Measurements from ENCODE around the gene OR7C1. TPM values are rescaled to one million over a fixed set of nuclear protein-coding genes. Genes with fewer than 3 reads are reported as not detected.
"Not testable (repeated sequence)": the region's sequence is repeated elsewhere in the genome, so short reads cannot be mapped to it uniquely, and the experiment has no call there.

The OR7C1 gene
- polyA plus RNA-seq, 5 donors, result 0.05 to 0.22 (median 0.12) TPM

- DNase-seq, result not testable (repeated sequence)
Measured at GRCh38 chr19:14785102-14785793, 49.7 kb downstream of the OR7C1 start.

GRCh38 chr19:14784730-14785101 lies 50.3 kb downstream of the OR7C1 start:
- not testable (repeated sequence) for DNase-seq

GRCh38 chr19:14783410-14783998 lies 51.5 kb downstream of the OR7C1 start:
- not testable (repeated sequence) for DNase-seq

- no peak for DNase-seq
Measured at GRCh38 chr19:14782626-14783409, 52.2 kb downstream of the OR7C1 start.

- DNase-seq, result not testable (repeated sequence)
Measured at GRCh38 chr19:14781713-14782536, 53.1 kb downstream of the OR7C1 start.

- DNase-seq, result not testable (repeated sequence)
Measured at GRCh38 chr19:14780622-14781225, 54.3 kb downstream of the OR7C1 start.

- DNase-seq, result no peak
Measured at GRCh38 chr19:14779151-14779550, 55.8 kb downstream of the OR7C1 start.

- DNase-seq, result not testable (repeated sequence)
Measured at GRCh38 chr19:14778110-14778845, 56.7 kb downstream of the OR7C1 start, which contains the start of gene ADGRE2. Gene ADGRE2, minus strand, starts transcription at chr19:14778560. Its CDS starts 1,804 bp downstream, at chr19:14776756.

- DNase-seq, result not testable (repeated sequence)
Measured at GRCh38 chr19:14777645-14778044, 57.3 kb downstream of the OR7C1 start.

GRCh38 chr19:14775869-14776586 lies 59.0 kb downstream of the OR7C1 start:
- no peak for DNase-seq

- DNase-seq, result not testable (repeated sequence)
Measured at GRCh38 chr19:14775326-14775725, 59.7 kb downstream of the OR7C1 start.

- DNase-seq, result no peak
Measured at GRCh38 chr19:14774373-14774772, 60.6 kb downstream of the OR7C1 start.

GRCh38 chr19:14773722-14774121 lies 61.3 kb downstream of the OR7C1 start:
- not testable (repeated sequence) for DNase-seq

GRCh38 chr19:14772995-14773394 lies 62.0 kb downstream of the OR7C1 start:
- DNase-seq, result no peak

- no peak for DNase-seq
Measured at GRCh38 chr19:14772467-14772866, 62.5 kb downstream of the OR7C1 start.

- DNase-seq, result no peak
Measured at GRCh38 chr19:14770944-14771839, 63.8 kb downstream of the OR7C1 start.

- DNase-seq, result no peak
Measured at GRCh38 chr19:14770136-14770535, 64.8 kb downstream of the OR7C1 start.

- DNase-seq, result no peak
Measured at GRCh38 chr19:14769201-14769600, 65.8 kb downstream of the OR7C1 start.

GRCh38 chr19:14768001-14768400 lies 67.0 kb downstream of the OR7C1 start:
- DNase-seq, result no peak
